ENCODE measurements around the gene RAB6B. TPM values are rescaled to one million over a fixed set of nuclear protein-coding genes. Genes with fewer than 3 reads are reported as not detected.

The RAB6B gene
- total RNA-seq, 1 experiment from 2014 or later: 18.0 TPM

DNA sequence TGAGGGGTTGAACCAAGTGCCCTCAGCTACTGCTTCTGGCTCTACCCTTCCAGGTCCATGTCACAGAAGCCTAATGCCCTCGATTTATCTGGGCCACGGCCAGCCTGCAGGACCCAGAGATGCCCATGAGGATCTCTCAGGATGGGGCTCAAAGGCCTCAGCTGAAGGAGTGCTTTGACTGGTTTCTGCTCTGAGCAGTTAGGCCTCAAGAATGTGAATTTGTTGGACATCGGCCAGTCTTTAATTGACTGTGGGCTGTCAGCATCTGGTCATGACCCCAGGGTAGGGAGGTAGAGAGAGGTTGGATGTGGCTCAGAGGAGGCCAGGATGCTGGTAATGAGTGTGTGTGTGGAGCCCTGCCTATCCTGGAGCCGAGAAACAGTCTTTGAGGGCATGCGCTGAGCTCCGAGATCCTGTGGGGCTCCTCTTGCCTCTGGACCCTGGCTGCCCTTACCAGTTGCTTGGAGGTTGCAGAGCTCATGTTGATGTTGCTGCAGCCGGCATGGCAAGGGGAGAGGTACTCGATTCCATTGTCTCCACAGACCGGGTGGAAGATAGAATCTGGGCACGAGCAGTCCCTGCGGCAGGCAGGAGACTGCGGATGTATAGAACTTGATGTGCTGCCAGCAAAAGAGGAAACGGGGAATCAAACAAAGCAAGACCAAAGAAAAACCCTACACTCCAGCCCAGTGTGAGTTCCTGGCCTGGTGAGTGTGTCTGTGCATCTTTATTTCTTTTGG lies 49.1 kb upstream of the RAB6B start:
- Mint-ChIP-seq H3K9me3 (no peaks in the 10 kb centered on the region), H3K27me3 (ENCODE audit: low read depth) (peaks cover 4% of the 10 kb centered on the region; the same call in 1 of the 2 replicates), H3K36me3 (no peaks in the 10 kb centered on the region), H3K27ac (no peak overlapping the region), H3K4me1 (peaks cover 27% of the 10 kb centered on the region), H3K4me3 (no peak overlapping the region)
- POLR2A ChIA-PET: no interaction called here
- ATAC-seq (no peak), DNase-seq (ENCODE audit: low spot score) (no peak)
- TF ChIP-seq KAT7 (CRISPR knock-in tag; IDR thresholded peaks at IDR 0.05; ENCODE audit: borderline replicate concordance): no peak
- no peak for TF ChIP-seq NFYB (CRISPR knock-in tag; conservative IDR thresholded peaks at IDR 0.05; ENCODE audit: low read depth)
- TF ChIP-seq ATF1 (CRISPR knock-in tag; IDR thresholded peaks at IDR 0.05): no peak
- TF ChIP-seq ZNF138 (CRISPR knock-in tag; conservative IDR thresholded peaks at IDR 0.05): no peak
- TF ChIP-seq RORB (CRISPR knock-in tag; IDR thresholded peaks at IDR 0.05): no peak
- no peak for TF ChIP-seq ZNF121 (CRISPR knock-in tag; IDR thresholded peaks at IDR 0.05)
- TF ChIP-seq, protein P1, sequence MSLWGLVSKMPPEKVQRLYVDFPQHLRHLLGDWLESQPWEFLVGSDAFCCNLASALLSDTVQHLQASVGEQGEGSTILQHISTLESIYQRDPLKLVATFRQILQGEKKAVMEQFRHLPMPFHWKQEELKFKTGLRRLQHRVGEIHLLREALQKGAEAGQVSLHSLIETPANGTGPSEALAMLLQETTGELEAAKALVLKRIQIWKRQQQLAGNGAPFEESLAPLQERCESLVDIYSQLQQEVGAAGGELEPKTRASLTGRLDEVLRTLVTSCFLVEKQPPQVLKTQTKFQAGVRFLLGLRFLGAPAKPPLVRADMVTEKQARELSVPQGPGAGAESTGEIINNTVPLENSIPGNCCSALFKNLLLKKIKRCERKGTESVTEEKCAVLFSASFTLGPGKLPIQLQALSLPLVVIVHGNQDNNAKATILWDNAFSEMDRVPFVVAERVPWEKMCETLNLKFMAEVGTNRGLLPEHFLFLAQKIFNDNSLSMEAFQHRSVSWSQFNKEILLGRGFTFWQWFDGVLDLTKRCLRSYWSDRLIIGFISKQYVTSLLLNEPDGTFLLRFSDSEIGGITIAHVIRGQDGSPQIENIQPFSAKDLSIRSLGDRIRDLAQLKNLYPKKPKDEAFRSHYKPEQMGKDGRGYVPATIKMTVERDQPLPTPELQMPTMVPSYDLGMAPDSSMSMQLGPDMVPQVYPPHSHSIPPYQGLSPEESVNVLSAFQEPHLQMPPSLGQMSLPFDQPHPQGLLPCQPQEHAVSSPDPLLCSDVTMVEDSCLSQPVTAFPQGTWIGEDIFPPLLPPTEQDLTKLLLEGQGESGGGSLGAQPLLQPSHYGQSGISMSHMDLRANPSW (CRISPR knock-in tag; conservative IDR thresholded peaks at IDR 0.05; ENCODE audit: low read depth): no peak
- TF ChIP-seq NR1H2 (CRISPR knock-in tag; IDR thresholded peaks at IDR 0.05): no peak
- TF ChIP-seq AFF4 (CRISPR knock-in tag; IDR thresholded peaks at IDR 0.05; ENCODE audit: borderline replicate concordance): no peak
- TF ChIP-seq MXD4 (CRISPR knock-in tag; IDR thresholded peaks at IDR 0.05; ENCODE audit: borderline replicate concordance): no peak
- CTCF ChIA-PET: interaction anchor here (2.2 kb wide), 1 partner anchor 20 kb away, joined by 8 read pairs; no protein-coding TSS in a partner anchor

DNA sequence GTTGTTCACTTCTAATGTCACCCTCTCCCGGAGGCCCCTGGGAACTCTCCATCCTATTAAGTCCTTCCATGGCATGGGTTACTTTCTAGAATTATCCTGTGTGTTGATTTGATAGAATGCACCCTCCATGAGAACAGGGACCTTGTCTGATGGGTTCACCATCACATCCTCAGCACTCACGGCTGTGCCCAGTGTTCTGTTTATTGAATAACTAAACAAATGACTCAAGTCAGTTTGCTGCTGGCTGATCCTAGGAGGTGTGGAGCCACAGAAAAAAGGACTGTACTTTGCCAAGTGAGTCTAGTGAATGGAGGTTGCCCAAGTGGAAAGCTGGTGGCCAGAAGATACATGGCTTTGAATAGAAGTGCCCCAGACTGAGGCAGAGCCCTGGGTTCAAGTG lies 48.5 kb upstream of the RAB6B start:
- ChIA-PET POLR2A (no interaction called here), CTCF (interaction anchor here (2.2 kb wide), 1 partner anchor 21 kb away, joined by 8 read pairs; no protein-coding TSS in a partner anchor)
- Mint-ChIP-seq H3K36me3 (no peaks in the 10 kb centered on the region), H3K4me1 (peaks cover 23% of the 10 kb centered on the region), H3K27me3 (ENCODE audit: low read depth) (peaks cover 4% of the 10 kb centered on the region; the same call in 1 of the 2 replicates), H3K9me3 (no peaks in the 10 kb centered on the region), H3K27ac (no peak overlapping the region), H3K4me3 (no peak overlapping the region)
- no peak for TF ChIP-seq TEAD4 (CRISPR knock-in tag; IDR thresholded peaks at IDR 0.05)
- TF ChIP-seq CREB1 (CRISPR knock-in tag; IDR thresholded peaks at IDR 0.05): no peak
- TF ChIP-seq ZBTB21 (CRISPR knock-in tag; IDR thresholded peaks at IDR 0.05; ENCODE audit: borderline replicate concordance): no peak
- no peak for TF ChIP-seq JAZF1 (CRISPR knock-in tag; IDR thresholded peaks at IDR 0.05)
- TF ChIP-seq PRRX2 (CRISPR knock-in tag; IDR thresholded peaks at IDR 0.05): no peak
- no peak for TF ChIP-seq PRDM15 (CRISPR knock-in tag; IDR thresholded peaks at IDR 0.05)
- no peak for TF ChIP-seq GRHL2 (CRISPR knock-in tag; IDR thresholded peaks at IDR 0.05; ENCODE audit: insufficient replicate concordance, severe bottlenecking)
- no peak for TF ChIP-seq CBFB (CRISPR knock-in tag; IDR thresholded peaks at IDR 0.05; ENCODE audit: low read depth)
- TF ChIP-seq, protein P2, sequence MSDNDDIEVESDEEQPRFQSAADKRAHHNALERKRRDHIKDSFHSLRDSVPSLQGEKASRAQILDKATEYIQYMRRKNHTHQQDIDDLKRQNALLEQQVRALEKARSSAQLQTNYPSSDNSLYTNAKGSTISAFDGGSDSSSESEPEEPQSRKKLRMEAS (CRISPR knock-in tag; IDR thresholded peaks at IDR 0.05): no peak
- no peak for TF ChIP-seq TP53 (CRISPR knock-in tag; IDR thresholded peaks at IDR 0.05)
- TF ChIP-seq HMGA2 (CRISPR knock-in tag; IDR thresholded peaks at IDR 0.05): no peak
- no peak for TF ChIP-seq USF2 (CRISPR knock-in tag; IDR thresholded peaks at IDR 0.05)
- no peak for TF ChIP-seq IRF1 (CRISPR knock-in tag; IDR thresholded peaks at IDR 0.05)
- no peak for TF ChIP-seq NR3C1 (CRISPR knock-in tag; conservative IDR thresholded peaks at IDR 0.05; ENCODE audit: low read depth)
- no peak for ATAC-seq
- no peak for DNase-seq (ENCODE audit: low spot score)
